GM13977 (cell line): ENCODE measurements around the gene DMAC2L.
"Not testable (repeated sequence)": the region's sequence is repeated elsewhere in the genome, so short reads cannot be mapped to it uniquely, and the experiment has no call there.

Source experiments
- DNase-seq: peaks from one replicate; pipeline ENCODE4 v3.0.0; 2012; ENCODE audit warnings: low spot score
- in situ Hi-C: fragments of 300-500 bp; cut with MboI; formaldehyde crosslinking; loops from one replicate; pipeline ENCODE4 v1.12.0; 2022; ENCODE audit warnings: low sequenced_read_pairs, low pct_unique_long_range_greater_than_20kb, mixed read lengths, inconsistent platforms; ENCODE audit not compliant: unreplicated experiment
- TF ChIP-seq, protein P1 (sequence below): IDR thresholded peaks from 2 replicates; pipeline ENCODE4 v1.5.1; 2012; ENCODE audit warnings: mild to moderate bottlenecking, control low read depth; ENCODE audit not compliant: insufficient read depth; ENCODE audit errors: extremely low read depth, missing control alignments

DMAC2L gene

DNA sequence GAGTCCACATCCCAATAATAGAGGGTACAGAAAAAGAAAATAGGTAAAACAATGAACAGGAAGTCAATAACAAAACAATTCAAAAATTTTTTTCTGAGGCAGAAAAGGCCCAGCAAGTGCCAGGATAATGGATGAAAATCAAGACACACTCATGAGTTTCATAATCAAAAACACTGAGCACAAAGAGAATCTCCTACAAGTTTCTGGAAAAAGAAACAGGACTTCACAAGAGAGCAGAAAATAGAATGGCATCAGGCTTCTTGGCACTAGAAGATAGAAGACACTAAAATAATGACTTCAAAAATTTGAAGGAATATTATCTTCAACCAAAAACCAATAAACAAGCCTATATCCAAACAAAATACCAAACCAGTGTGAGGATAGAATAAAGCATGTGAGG lies 36.8 kb downstream of the DMAC2L start:
- TF ChIP-seq, protein P1, sequence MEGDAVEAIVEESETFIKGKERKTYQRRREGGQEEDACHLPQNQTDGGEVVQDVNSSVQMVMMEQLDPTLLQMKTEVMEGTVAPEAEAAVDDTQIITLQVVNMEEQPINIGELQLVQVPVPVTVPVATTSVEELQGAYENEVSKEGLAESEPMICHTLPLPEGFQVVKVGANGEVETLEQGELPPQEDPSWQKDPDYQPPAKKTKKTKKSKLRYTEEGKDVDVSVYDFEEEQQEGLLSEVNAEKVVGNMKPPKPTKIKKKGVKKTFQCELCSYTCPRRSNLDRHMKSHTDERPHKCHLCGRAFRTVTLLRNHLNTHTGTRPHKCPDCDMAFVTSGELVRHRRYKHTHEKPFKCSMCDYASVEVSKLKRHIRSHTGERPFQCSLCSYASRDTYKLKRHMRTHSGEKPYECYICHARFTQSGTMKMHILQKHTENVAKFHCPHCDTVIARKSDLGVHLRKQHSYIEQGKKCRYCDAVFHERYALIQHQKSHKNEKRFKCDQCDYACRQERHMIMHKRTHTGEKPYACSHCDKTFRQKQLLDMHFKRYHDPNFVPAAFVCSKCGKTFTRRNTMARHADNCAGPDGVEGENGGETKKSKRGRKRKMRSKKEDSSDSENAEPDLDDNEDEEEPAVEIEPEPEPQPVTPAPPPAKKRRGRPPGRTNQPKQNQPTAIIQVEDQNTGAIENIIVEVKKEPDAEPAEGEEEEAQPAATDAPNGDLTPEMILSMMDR, result no peak
- DNase-seq, result no peak
- in situ Hi-C loops, result no loop called here

DNA sequence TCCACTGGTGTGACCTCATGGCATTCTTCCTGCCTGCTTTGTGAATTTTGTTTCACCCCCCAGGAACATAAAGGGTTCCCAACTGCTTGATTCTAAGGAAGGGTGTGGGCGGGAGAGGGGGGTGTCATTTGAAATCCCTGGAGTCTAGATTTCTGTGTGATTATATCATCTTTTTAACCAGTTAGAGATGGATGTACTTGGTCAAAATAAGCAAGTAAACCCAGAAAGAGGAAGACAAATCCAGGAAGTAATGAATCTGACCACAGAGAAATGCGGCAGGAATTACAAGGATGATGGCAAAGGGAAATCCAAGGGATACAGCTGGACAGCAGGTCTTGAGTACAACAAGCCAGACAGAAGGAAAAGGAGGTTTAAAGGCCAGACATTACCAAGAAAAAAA lies 38.9 kb downstream of the DMAC2L start:
- no peak for DNase-seq
- TF ChIP-seq, protein P1, result no peak
- in situ Hi-C loops, result no loop called here

DNA sequence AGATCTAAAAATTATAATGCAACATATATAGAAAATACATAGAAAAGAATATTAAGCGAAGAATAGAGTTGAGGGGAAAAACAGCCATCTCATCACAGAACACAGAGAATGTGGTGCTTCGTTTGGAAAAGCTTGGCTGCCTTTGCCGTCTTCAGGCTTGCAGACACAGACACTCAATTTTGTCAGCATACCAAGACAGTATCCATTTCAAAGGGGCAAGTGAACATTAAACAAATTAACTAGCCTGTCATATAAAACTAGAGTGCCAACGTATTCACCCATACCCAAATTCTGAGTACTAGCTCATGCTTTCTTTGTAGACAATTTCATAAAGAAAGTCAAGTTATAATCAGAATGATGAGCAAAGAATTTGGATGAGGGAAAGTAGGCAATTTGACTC lies 40.5 kb downstream of the DMAC2L start:
- in situ Hi-C loops, result no loop called here
- no peak for DNase-seq
- TF ChIP-seq, protein P1, result no peak

GRCh38 chr14:50353126-50353525 lies 41.0 kb downstream of the DMAC2L start:
- TF ChIP-seq, protein P1, result no peak
- in situ Hi-C loops, result no loop called here
- no peak for DNase-seq

DNA sequence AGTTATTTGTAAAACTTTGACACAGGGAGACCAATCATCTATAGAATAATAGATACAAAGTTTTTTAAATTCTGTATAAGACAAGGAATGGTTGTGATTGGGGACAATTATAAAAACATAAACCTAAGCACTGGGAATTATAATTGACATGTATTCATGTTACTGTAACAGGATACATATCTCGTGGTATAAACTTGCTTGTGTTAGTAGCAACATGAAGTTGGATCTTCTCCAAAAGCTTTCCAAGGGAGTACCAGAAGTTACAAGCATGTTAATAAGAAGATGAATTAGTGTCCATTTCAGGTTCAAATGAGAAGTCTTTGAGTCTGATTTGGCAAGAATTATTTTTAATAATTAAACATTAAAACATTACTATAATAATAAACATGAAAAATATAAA lies 42.4 kb downstream of the DMAC2L start:
- no peak for DNase-seq
- TF ChIP-seq, protein P1, result no peak
- in situ Hi-C loops, result no loop called here

DNA sequence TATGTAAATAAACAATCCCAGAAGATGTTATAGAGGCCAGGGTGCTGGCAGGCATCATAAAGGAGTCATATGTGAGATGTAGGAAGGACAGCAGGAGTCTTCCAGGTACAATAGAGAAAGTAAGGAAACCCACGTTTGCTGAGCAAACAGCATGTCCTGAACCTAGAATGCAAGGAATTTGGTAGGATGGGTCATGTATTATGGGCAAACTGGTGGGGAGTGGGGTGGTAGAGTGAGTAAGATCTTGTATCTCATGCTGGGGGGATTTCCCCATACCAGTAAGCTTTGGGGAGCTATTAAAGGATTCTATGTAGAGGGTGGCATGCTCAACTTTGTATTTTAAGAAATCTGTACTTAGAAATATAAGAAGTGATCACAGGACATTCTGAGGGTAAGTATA lies 43.6 kb downstream of the DMAC2L start:
- in situ Hi-C loops, result no loop called here

DNA sequence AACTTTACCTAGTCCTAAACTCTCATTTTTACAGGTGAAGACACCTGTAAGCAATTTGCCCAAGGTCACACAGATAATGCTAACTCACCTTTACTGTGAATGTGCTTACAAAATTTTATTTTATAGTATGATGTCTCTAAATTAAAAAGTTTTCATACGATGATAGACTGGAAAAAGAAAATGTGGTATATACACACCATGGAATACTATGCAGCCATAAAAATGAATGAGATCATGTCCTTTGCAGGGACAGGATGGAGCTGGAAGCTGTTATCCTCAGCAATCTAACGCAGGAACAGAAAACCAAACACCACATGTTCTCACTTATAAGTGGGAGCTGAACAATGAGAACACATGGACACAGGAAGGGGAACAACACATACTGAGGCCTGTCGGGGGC lies 44.2 kb downstream of the DMAC2L start:
- DNase-seq, in situ Hi-C loops: not testable (repeated sequence)

More for the DNA sequence above, 43.6 kb downstream of the DMAC2L start:
- no peak for DNase-seq
- TF ChIP-seq, protein P1, result no peak

DNA sequence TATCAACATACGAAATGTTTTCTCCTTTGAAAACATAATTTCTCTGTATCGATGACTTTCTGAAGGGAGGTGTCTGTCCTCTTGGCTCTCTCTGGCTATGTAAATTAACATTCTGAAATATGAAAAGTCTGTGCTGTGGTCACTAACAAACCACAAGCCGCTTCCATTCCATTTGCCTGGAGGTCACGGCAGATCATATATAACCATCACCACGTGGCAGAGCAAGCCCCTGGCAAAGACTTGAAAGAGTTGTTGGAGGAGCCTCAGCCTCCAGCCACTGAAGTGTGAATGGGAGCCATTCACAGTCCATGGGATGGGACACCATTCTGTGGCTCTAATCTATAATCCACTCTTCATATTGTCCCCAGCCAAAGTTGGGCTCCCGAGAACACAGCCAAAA lies 45.0 kb downstream of the DMAC2L start:
- TF ChIP-seq, protein P1, result no peak
- DNase-seq, result no peak
- in situ Hi-C loops, result no loop called here
